ENCODE results near the gene HDAC3. TPM values are rescaled to one million over a fixed set of nuclear protein-coding genes. Genes with fewer than 3 reads are reported as not detected.

The HDAC3 gene
- total RNA-seq, 2 experiments from 2014 or later, result 88.1 to 91.8 TPM

- Mint-ChIP-seq H3K4me3 (no peak overlapping the region), H3K4me1 (ENCODE audit: low read depth) (peaks cover 35% of the 10 kb centered on the region), H3K9me3 (ENCODE audit: insufficient read depth) (no peaks in the 10 kb centered on the region), H3K27me3 (ENCODE audit: low read depth) (no peaks in the 10 kb centered on the region), H3K36me3 (ENCODE audit: low read depth) (peaks cover 49% of the 10 kb centered on the region), H3K27ac (peak overlapping the region; percentile 43)
- ChIA-PET CTCF (interaction anchor here (0.7 to 3.9 kb wide), 6 partner anchors 22 to 319 kb away, joined by 3 to 18 read pairs (median 4); partner anchors contain the start of gene DIAPH1), POLR2A (interaction anchor here (0.9 to 2.9 kb wide), 2 partner anchors 9 to 45 kb away, joined by 3 to 15 read pairs; partner anchors contain the start of gene FCHSD1)
- DNase-seq (no peak), ATAC-seq (no peak)
Observed at GRCh38 chr5:141641634-141642267, 5.1 kb upstream of the HDAC3 start.

GRCh38 chr5:141640698-141641097 lies 4.0 kb upstream of the HDAC3 start:
- Mint-ChIP-seq H3K36me3 (ENCODE audit: low read depth) (peaks cover 43% of the 10 kb centered on the region), H3K4me1 (ENCODE audit: low read depth) (peaks cover 42% of the 10 kb centered on the region), H3K27me3 (ENCODE audit: low read depth) (no peaks in the 10 kb centered on the region), H3K9me3 (ENCODE audit: insufficient read depth) (no peaks in the 10 kb centered on the region), H3K4me3 (no peak overlapping the region), H3K27ac (no peak overlapping the region)
- ChIA-PET POLR2A (interaction anchor here (1.1 to 2.9 kb wide), 3 partner anchors 10 to 43 kb away, joined by 3 to 15 read pairs (median 3); partner anchors contain the start of gene FCHSD1), CTCF (interaction anchor here (1.0 to 3.9 kb wide), 2 partner anchors 21 to 48 kb away, joined by 3 to 18 read pairs; no protein-coding TSS in a partner anchor)
- DNase-seq (no peak), ATAC-seq (no peak)

- H3K36me3 Mint-ChIP-seq (ENCODE audit: low read depth), result peaks cover 47% of the 10 kb centered on the region
- DNase-seq (no peak), ATAC-seq (no peak)
- CTCF ChIA-PET, result interaction anchor here (3.9 to 13.0 kb wide), 2 partner anchors 22 to 48 kb away, joined by 18 to 206 read pairs; partner anchors contain the start of gene DIAPH1
- no peak overlapping the region for H3K4me3 Mint-ChIP-seq
- peaks cover 48% of the 10 kb centered on the region for H3K4me1 Mint-ChIP-seq (ENCODE audit: low read depth)
- no peaks in the 10 kb centered on the region for H3K27me3 Mint-ChIP-seq (ENCODE audit: low read depth)
- no peaks in the 10 kb centered on the region for H3K9me3 Mint-ChIP-seq (ENCODE audit: insufficient read depth)
- POLR2A ChIA-PET, result interaction anchor here (0.7 to 1.2 kb wide), 2 partner anchors 11 to 13 kb away, joined by 3 read pairs; partner anchors contain the start of gene FCHSD1
- no peak overlapping the region for H3K27ac Mint-ChIP-seq
Observed at GRCh38 chr5:141640051-141640415, 3.4 kb upstream of the HDAC3 start.

GRCh38 chr5:141639357-141640050 lies 2.9 kb upstream of the HDAC3 start:
- H3K4me1 Mint-ChIP-seq (ENCODE audit: low read depth), result peaks cover 53% of the 10 kb centered on the region
- H3K4me3 Mint-ChIP-seq, result peak overlapping the region; percentile 22
- ATAC-seq (no peak), DNase-seq (no peak)
- no peaks in the 10 kb centered on the region for H3K27me3 Mint-ChIP-seq (ENCODE audit: low read depth)
- peaks cover 49% of the 10 kb centered on the region for H3K36me3 Mint-ChIP-seq (ENCODE audit: low read depth)
- CTCF ChIA-PET, result interaction anchor here (0.9 to 13.0 kb wide), 5 partner anchors 21 to 127 kb away, joined by 4 to 206 read pairs (median 34); partner anchors contain the start of gene DIAPH1
- H3K27ac Mint-ChIP-seq, result no peak overlapping the region
- no peaks in the 10 kb centered on the region for H3K9me3 Mint-ChIP-seq (ENCODE audit: insufficient read depth)
- POLR2A ChIA-PET, result interaction anchor here (0.7 to 1.3 kb wide), 3 partner anchors 12 to 20 kb away, joined by 3 to 5 read pairs (median 3); partner anchors contain the start of gene FCHSD1

GRCh38 chr5:141638771-141639170 lies 2.1 kb upstream of the HDAC3 start:
- no peak for DNase-seq
- ChIA-PET POLR2A (interaction anchor here (0.8 to 3.8 kb wide), 5 partner anchors 12 to 318 kb away, joined by 3 to 39 read pairs (median 8); partner anchors contain the start of genes DIAPH1, FCHSD1 and TAF7), CTCF (interaction anchor here (0.9 to 13.0 kb wide), 9 partner anchors 13 to 126 kb away, joined by 4 to 206 read pairs (median 24); partner anchors contain the start of genes DIAPH1 and FCHSD1)
- Mint-ChIP-seq H3K27ac (peak overlapping the region; percentile 90), H3K27me3 (ENCODE audit: low read depth) (no peaks in the 10 kb centered on the region), H3K9me3 (ENCODE audit: insufficient read depth) (no peaks in the 10 kb centered on the region), H3K4me1 (ENCODE audit: low read depth) (peaks cover 59% of the 10 kb centered on the region), H3K36me3 (ENCODE audit: low read depth) (peaks cover 49% of the 10 kb centered on the region), H3K4me3 (peak overlapping the region; percentile 93)
- no peak for ATAC-seq

- CTCF ChIA-PET, result interaction anchor here (0.7 to 13.0 kb wide), 19 partner anchors 9 to 505 kb away, joined by 3 to 206 read pairs (median 14); partner anchors contain the start of genes DIAPH1 and FCHSD1
- POLR2A ChIA-PET, result interaction anchor here (0.7 to 3.8 kb wide), 10 partner anchors 9 to 318 kb away, joined by 3 to 39 read pairs (median 4); partner anchors contain the start of genes DIAPH1, FCHSD1 and TAF7
- H3K36me3 Mint-ChIP-seq (ENCODE audit: low read depth), result peaks cover 52% of the 10 kb centered on the region
- DNase-seq (peak; percentile 81), ATAC-seq (peak; percentile 51)
- H3K27ac Mint-ChIP-seq, result peak overlapping the region; percentile 90
- H3K27me3 Mint-ChIP-seq (ENCODE audit: low read depth), result no peaks in the 10 kb centered on the region
- H3K4me1 Mint-ChIP-seq (ENCODE audit: low read depth), result peaks cover 63% of the 10 kb centered on the region
- H3K9me3 Mint-ChIP-seq (ENCODE audit: insufficient read depth), result no peaks in the 10 kb centered on the region
- H3K4me3 Mint-ChIP-seq, result peak overlapping the region; percentile 93
Observed at GRCh38 chr5:141637767-141638419, 1.2 kb upstream of the HDAC3 start.

- peak; percentile 70 for ATAC-seq
- ChIA-PET CTCF (interaction anchor here (0.7 to 13.0 kb wide), 28 partner anchors 8 to 506 kb away, joined by 3 to 206 read pairs (median 6); partner anchors contain the start of genes DIAPH1 and FCHSD1), POLR2A (interaction anchor here (0.7 to 3.8 kb wide), 13 partner anchors 9 to 332 kb away, joined by 3 to 39 read pairs (median 4); partner anchors contain the start of genes DIAPH1, FCHSD1, RNF14 and TAF7)
- peaks cover 61% of the 10 kb centered on the region for H3K4me1 Mint-ChIP-seq (ENCODE audit: low read depth)
- no peaks in the 10 kb centered on the region for H3K27me3 Mint-ChIP-seq (ENCODE audit: low read depth)
- H3K27ac Mint-ChIP-seq, result peak overlapping the region; percentile 90
- peak overlapping the region; percentile 93 for H3K4me3 Mint-ChIP-seq
- DNase-seq, result peak; percentile 72
- peaks cover 53% of the 10 kb centered on the region for H3K36me3 Mint-ChIP-seq (ENCODE audit: low read depth)
- H3K9me3 Mint-ChIP-seq (ENCODE audit: insufficient read depth), result no peaks in the 10 kb centered on the region
Observed at GRCh38 chr5:141637123-141637766, 596 bp upstream of the HDAC3 start.

- peak overlapping the region; percentile 90 for H3K27ac Mint-ChIP-seq
- no peak for DNase-seq
- H3K4me1 Mint-ChIP-seq (ENCODE audit: low read depth), result peaks cover 51% of the 10 kb centered on the region
- POLR2A ChIA-PET, result interaction anchor here (0.9 to 3.8 kb wide), 8 partner anchors 10 to 61 kb away, joined by 3 to 39 read pairs (median 4); partner anchors contain the start of genes DIAPH1 and FCHSD1
- ATAC-seq, result no peak
- no peaks in the 10 kb centered on the region for H3K27me3 Mint-ChIP-seq (ENCODE audit: low read depth)
- CTCF ChIA-PET, result interaction anchor here (1.2 to 13.0 kb wide), 13 partner anchors 13 to 72 kb away, joined by 4 to 206 read pairs (median 21); partner anchors contain the start of genes DIAPH1 and FCHSD1
- H3K4me3 Mint-ChIP-seq, result peak overlapping the region; percentile 93
- peaks cover 45% of the 10 kb centered on the region for H3K36me3 Mint-ChIP-seq (ENCODE audit: low read depth)
- no peaks in the 10 kb centered on the region for H3K9me3 Mint-ChIP-seq (ENCODE audit: insufficient read depth)
Observed at GRCh38 chr5:141636106-141636412, 590 bp downstream of the HDAC3 start.

- Mint-ChIP-seq H3K27ac (peak overlapping the region; percentile 90), H3K4me1 (ENCODE audit: low read depth) (peaks cover 47% of the 10 kb centered on the region)
- POLR2A ChIA-PET, result interaction anchor here (0.9 to 3.8 kb wide), 6 partner anchors 9 to 61 kb away, joined by 3 to 39 read pairs (median 14); partner anchors contain the start of genes DIAPH1 and FCHSD1
Observed at GRCh38 chr5:141635646-141636045, 1.0 kb downstream of the HDAC3 start.

GRCh38 chr5:141634720-141635119 lies 1.9 kb downstream of the HDAC3 start:
- no peak for ATAC-seq
- Mint-ChIP-seq H3K9me3 (ENCODE audit: insufficient read depth) (no peaks in the 10 kb centered on the region), H3K4me1 (ENCODE audit: low read depth) (peaks cover 45% of the 10 kb centered on the region), H3K27me3 (ENCODE audit: low read depth) (no peaks in the 10 kb centered on the region), H3K36me3 (ENCODE audit: low read depth) (peaks cover 41% of the 10 kb centered on the region), H3K4me3 (peak overlapping the region; percentile 93), H3K27ac (peak overlapping the region; percentile 32)
- POLR2A ChIA-PET, result interaction anchor here (1.0 to 3.8 kb wide), 4 partner anchors 8 to 42 kb away, joined by 4 to 39 read pairs (median 14); partner anchors contain the start of gene DIAPH1
- DNase-seq, result no peak
- CTCF ChIA-PET, result interaction anchor here (1.2 to 13.0 kb wide), 8 partner anchors 12 to 71 kb away, joined by 7 to 206 read pairs (median 24); partner anchors contain the start of gene DIAPH1

More at GRCh38 chr5:141635646-141636045, 1.0 kb downstream of the HDAC3 start:
- Mint-ChIP-seq H3K4me3 (peak overlapping the region; percentile 93), H3K27me3 (ENCODE audit: low read depth) (no peaks in the 10 kb centered on the region), H3K9me3 (ENCODE audit: insufficient read depth) (no peaks in the 10 kb centered on the region), H3K36me3 (ENCODE audit: low read depth) (peaks cover 41% of the 10 kb centered on the region)
- ATAC-seq, result no peak
- CTCF ChIA-PET, result interaction anchor here (1.2 to 13.0 kb wide), 13 partner anchors 13 to 72 kb away, joined by 4 to 206 read pairs (median 21); partner anchors contain the start of genes DIAPH1 and FCHSD1
- no peak for DNase-seq
